H1 (cell line): ENCODE results near the gene RRAD. TPM values are rescaled to one million over a fixed set of nuclear protein-coding genes. Genes with fewer than 3 reads are reported as not detected.

Experiments used
- CTCF ChIA-PET: fragments of 300-600 bp; sonication (Branson Sonifier 250); formaldehyde crosslinking; loops from one replicate; lab custom pipeline; 2021; ENCODE audit not compliant: partially characterized antibody; lab: Charles Lee
- POLR2A ChIA-PET: fragments of 300-600 bp; sonication (Branson Sonifier 250); formaldehyde crosslinking; loops from one replicate; lab custom pipeline; 2021; ENCODE audit warnings: inconsistent platforms; ENCODE audit not compliant: partially characterized antibody; lab: Charles Lee
- DNase-seq, 2 experiments: peaks; one replicate each; pipeline versions ENCODE4 v3.0.0 to v3.0.0-alpha.2; 2010 to 2022; ENCODE audit warnings: low spot score in 2 of 2, low read depth in 1 of 2, mixed read lengths in 1 of 2
- FAIRE-seq: peaks from 2 replicates; lab custom pipeline; 2011; peaks lifted over from hg19 to GRCh38; lab: Jason Lieb, UNC
- H2AFZ ChIP-seq: 2 replicates; pipeline ENCODE4 v1.8.1; 2012; ENCODE audit warnings: low read length, inconsistent platforms
- H2AK5ac ChIP-seq: 2 replicates; pipeline ENCODE4 v1.6.1; 2013; ENCODE audit warnings: low read depth, low read length
- H2BK120ac ChIP-seq: replicated peaks from 2 replicates; pipeline ENCODE3; 2013; ENCODE audit warnings: low read depth, low read length, inconsistent platforms
- H2BK12ac ChIP-seq: 2 replicates; pipeline ENCODE4 v1.6.1; 2013; ENCODE audit warnings: low read depth, low read length
- H2BK15ac ChIP-seq: 2 replicates; pipeline ENCODE4 v1.6.1; 2013; ENCODE audit warnings: low read length
- H2BK20ac ChIP-seq: 2 replicates; pipeline ENCODE4 v1.6.1; 2013; ENCODE audit warnings: low read length
- H2BK5ac ChIP-seq: 2 replicates; pipeline ENCODE4 v1.6.1; 2013; ENCODE audit warnings: low read depth, low read length
- H3K14ac ChIP-seq: 2 replicates; pipeline ENCODE4 v1.6.1; 2013; ENCODE audit warnings: inconsistent platforms; ENCODE audit not compliant: insufficient read length
- H3K18ac ChIP-seq: 2 replicates; pipeline ENCODE4 v1.6.1; 2013; ENCODE audit warnings: low read length; ENCODE audit errors: extremely low read depth
- H3K23ac ChIP-seq: 2 replicates; pipeline ENCODE4 v1.6.1; 2013; ENCODE audit warnings: inconsistent platforms; ENCODE audit not compliant: insufficient read length
- H3K23me2 ChIP-seq: 2 replicates; pipeline ENCODE4 v1.6.1; 2013; ENCODE audit warnings: low read depth, low read length
- H3K27ac ChIP-seq: 2 replicates; pipeline ENCODE4 v1.6.1; 2011; ENCODE audit warnings: low read depth, low read length, inconsistent platforms
- H3K27me3 ChIP-seq, 4 experiments: replicated peaks in 1 of 4; 1 replicate in 1 of 4; 2 replicates in 3 of 4; pipeline versions ENCODE4 v1.6.1 to v1.8.1; 2011 to 2013; ENCODE audit warnings: low read length in 3 of 4, mild to moderate bottlenecking in 3 of 4, inconsistent platforms in 2 of 4, mixed read lengths in 2 of 4, moderate library complexity in 1 of 4; ENCODE audit not compliant: control insufficient read depth in 3 of 4, insufficient read depth in 3 of 4; ENCODE audit errors: extremely low read depth in 1 of 4
- H3K36me3 ChIP-seq, 4 experiments: 2 replicates each; pipeline versions ENCODE4 v1.6.1 to v1.8.1; 2011 to 2013; ENCODE audit warnings: mild to moderate bottlenecking in 4 of 4, low read length in 3 of 4, moderate library complexity in 2 of 4, control low read depth in 1 of 4, inconsistent platforms in 1 of 4; ENCODE audit not compliant: insufficient read depth in 4 of 4, control insufficient read depth in 2 of 4
- H3K4ac ChIP-seq: replicated peaks from 2 replicates; pipeline ENCODE3; 2013; ENCODE audit warnings: low read length, low read depth, mixed read lengths, inconsistent platforms; ENCODE audit not compliant: insufficient read length
- H3K4me1 ChIP-seq, 4 experiments: replicated peaks in 1 of 4; 1 replicate in 1 of 4; 2 replicates in 3 of 4; pipeline versions ENCODE4 v1.6.1 to v1.8.1; 2011 to 2013; ENCODE audit warnings: low read length in 3 of 4, inconsistent platforms in 2 of 4, mixed read lengths in 1 of 4; ENCODE audit not compliant: insufficient read depth in 4 of 4, control insufficient read depth in 3 of 4
- H3K4me2 ChIP-seq, 2 experiments: 2 replicates each; pipeline versions ENCODE4 v1.6.1 to v1.8.1; 2011 to 2013; ENCODE audit warnings: low read depth in 2 of 2, low read length in 2 of 2, control low read depth in 1 of 2, inconsistent platforms in 1 of 2, mild to moderate bottlenecking in 1 of 2; ENCODE audit not compliant: insufficient read depth in 1 of 2
- H3K4me3 ChIP-seq, 4 experiments: fragments of 200-600, 300-600 bp in 1 of 4; sonication (generic), shearing (Covaris generic), sonication (Bioruptor Twin) in 1 of 4; 2 replicates each; pipeline versions ENCODE4 v1.5.1 to v1.8.1; 2011 to 2016; ENCODE audit warnings: low read length in 4 of 4, low read depth in 3 of 4, control low read depth in 2 of 4, inconsistent platforms in 2 of 4, mild to moderate bottlenecking in 2 of 4, mixed read lengths in 1 of 4, moderate library complexity in 1 of 4; ENCODE audit not compliant: insufficient read depth in 2 of 4; ENCODE audit errors: extremely low read depth in 1 of 4
- H3K56ac ChIP-seq: replicated peaks from 2 replicates; pipeline ENCODE3; 2013; ENCODE audit warnings: low read depth, mild to moderate bottlenecking, mixed read lengths, low read length, inconsistent platforms; ENCODE audit not compliant: insufficient read length
- H3K79me1 ChIP-seq: 2 replicates; pipeline ENCODE4 v1.6.1; 2013; ENCODE audit warnings: low read depth, low read length, control low read depth
- H3K79me2 ChIP-seq, 2 experiments: 2 replicates each; pipeline versions ENCODE4 v1.6.1 to v1.8.1; 2012 to 2013; ENCODE audit warnings: low read length in 2 of 2, mild to moderate bottlenecking in 2 of 2, inconsistent platforms in 1 of 2; ENCODE audit not compliant: insufficient read depth in 2 of 2, control insufficient read depth in 1 of 2
- H3K9ac ChIP-seq, 4 experiments: replicated peaks in 1 of 4; 1 replicate in 1 of 4; 2 replicates in 3 of 4; pipeline versions ENCODE4 v1.6.1 to v1.8.1; 2011 to 2013; ENCODE audit warnings: low read depth in 3 of 4, low read length in 3 of 4, control low read depth in 2 of 4, mild to moderate bottlenecking in 2 of 4, moderate library complexity in 2 of 4, inconsistent platforms in 1 of 4; ENCODE audit errors: extremely low read depth in 1 of 4
- H3K9me3 ChIP-seq, 2 experiments: 2 replicates each; pipeline versions ENCODE4 v1.6.1 to v1.8.1; 2012 to 2013; ENCODE audit warnings: mild to moderate bottlenecking in 2 of 2, moderate library complexity in 2 of 2, control low read depth in 1 of 2, inconsistent platforms in 1 of 2, low read depth in 1 of 2, low read length in 1 of 2, mixed read lengths in 1 of 2; ENCODE audit not compliant: insufficient read depth in 2 of 2
- H4K20me1 ChIP-seq, 2 experiments: replicated peaks in 1 of 2; 2 replicates each; pipeline versions ENCODE3 to v1.8.1; 2011 to 2013; ENCODE audit warnings: inconsistent platforms in 2 of 2, low read length in 2 of 2, mild to moderate bottlenecking in 1 of 2; ENCODE audit not compliant: insufficient read depth in 2 of 2, control insufficient read depth in 1 of 2
- H4K5ac ChIP-seq: 2 replicates; pipeline ENCODE4 v1.6.1; 2013; ENCODE audit warnings: low read length, low read depth, mixed read lengths, inconsistent platforms; ENCODE audit not compliant: insufficient read length
- H4K8ac ChIP-seq: 2 replicates; pipeline ENCODE4 v1.8.0; 2013; ENCODE audit warnings: mild to moderate bottlenecking, moderate library complexity, low read length, inconsistent platforms; ENCODE audit not compliant: insufficient read depth; ENCODE audit errors: extremely low read depth
- H4K91ac ChIP-seq: replicated peaks from 2 replicates; pipeline ENCODE3; 2013; ENCODE audit warnings: low read length, mixed read lengths, inconsistent platforms; ENCODE audit not compliant: insufficient read length
- WGBS, 2 experiments: shearing (Covaris generic) in 1 of 2; methylation state at CpG; one replicate each; pipeline versions ENCODE4 v1.1.6 to v1.1.7; 2013 to 2015; ENCODE audit warnings: low lambda C conversion rate in 2 of 2, mixed read lengths in 2 of 2, inconsistent platforms in 1 of 2, low coverage in 1 of 2, missing lambda C conversion rate in 1 of 2; ENCODE audit not compliant: insufficient replicate concordance in 2 of 2, insufficient coverage in 1 of 2, insufficient read length in 1 of 2; ENCODE audit errors: extremely low coverage in 1 of 2, missing lambda C conversion rate in 1 of 2; 5-methylcytosine and 5-hydroxymethylcytosine counted together
- polyA plus RNA-seq, 7 experiments: library from polyadenylated mRNA; depleted of rRNA in 3 of 7; stranded (reverse) in 5 of 7; unstranded in 2 of 7; fragments of >200 nt in 5 of 7; fragments of 200-250 nt in 2 of 7; gene quantifications; 1 replicate in 5 of 7; 2 replicates in 1 of 7; 4 replicates in 1 of 7; pipeline versions ENCODE4 v1.2.1 to v1.2.3, GENCODE V29; 2011 to 2013; ENCODE audit warnings: missing spikeins in 2 of 7, mixed read lengths in 2 of 7
- total RNA-seq: library from RNA; stranded (reverse); fragmentation: NEBNext Ultra II Directional; extraction: Animal tissue kit (Norgen Biotek cat#: 25700); gene quantifications from 2 replicates; pipeline ENCODE4 v1.2.1, GENCODE V29; 2021

Gene RRAD
- total and polyA plus RNA-seq, 2 of the 8 experiments (the other 6 are each of a cell fraction or from before 2014, with no cell fraction given): 0.17 TPM; not detected in 1

- H2BK5ac ChIP-seq: no peak overlapping the region
- no peak overlapping the region for H2BK120ac ChIP-seq
- no peak overlapping the region for H3K14ac ChIP-seq
- no peaks in the 10 kb centered on the region for H3K9me3 ChIP-seq
- CTCF ChIA-PET: interaction anchor here (1.1 to 42.0 kb wide), 5 partner anchors 11 to 261 kb away, joined by 3 to 1009 read pairs (median 6); partner anchors contain the start of genes CDH16, PDP2 and RRAD
- H4K20me1 ChIP-seq: peaks cover 9 to 17% of the 10 kb centered on the region in 2 experiments
- H3K56ac ChIP-seq: no peak overlapping the region
- H3K4me3 ChIP-seq: no peak overlapping the region
- H3K79me2 ChIP-seq: no peaks in the 10 kb centered on the region; a peak in 1 of 4 replicates
- H3K36me3 ChIP-seq: peaks cover 0 to 10% (median 7%) of the 10 kb centered on the region in 4 experiments; a peak in 4 of 8 replicates
- no peaks in the 10 kb centered on the region for H3K4me1 ChIP-seq
- no peak overlapping the region for H2AK5ac ChIP-seq
- H2AFZ ChIP-seq: no peak overlapping the region
- H3K18ac ChIP-seq: no peak overlapping the region
- no peak for DNase-seq
- H4K91ac ChIP-seq: no peak overlapping the region
- H3K9ac ChIP-seq: no peak overlapping the region
- H3K23ac ChIP-seq: no peak overlapping the region
- no peaks in the 10 kb centered on the region for H3K23me2 ChIP-seq
- no peak overlapping the region for H2BK15ac ChIP-seq
- no peak overlapping the region for H4K5ac ChIP-seq
- 94% methylated on average over 4 of the region's 4 CpGs; no CpG with 5 or more reads in 1 of the 2 experiments for WGBS, 2 experiments
- no peak overlapping the region for H3K4me2 ChIP-seq
- H4K8ac ChIP-seq: no peak overlapping the region
- no peak overlapping the region for H2BK20ac ChIP-seq
- FAIRE-seq: no peak
- no peak overlapping the region for H2BK12ac ChIP-seq
- H3K4ac ChIP-seq: no peak overlapping the region
- H3K79me1 ChIP-seq: no peaks in the 10 kb centered on the region
- POLR2A ChIA-PET: interaction anchor here (2.4 kb wide), 1 partner anchor 11 kb away, joined by 12 read pairs; the partner anchor contains the start of gene PDP2
- no peak overlapping the region for H3K27ac ChIP-seq
- no peaks in the 10 kb centered on the region; a peak in 1 of 7 replicates for H3K27me3 ChIP-seq
These were observed 34.0 kb downstream of the RRAD start for GRCh38 chr16:66891360-66891759.
